HG03354 (cell line): ENCODE measurements around the gene FBXO21.

Experiments used
- ATAC-seq: cut with Tn5 transposase; IDR thresholded peaks from one replicate; pipeline ENCODE4 v1.9.1; 2021; ENCODE audit warnings: mild to moderate bottlenecking; ENCODE audit not compliant: unreplicated experiment, poor library complexity, severe bottlenecking

The FBXO21 gene

DNA sequence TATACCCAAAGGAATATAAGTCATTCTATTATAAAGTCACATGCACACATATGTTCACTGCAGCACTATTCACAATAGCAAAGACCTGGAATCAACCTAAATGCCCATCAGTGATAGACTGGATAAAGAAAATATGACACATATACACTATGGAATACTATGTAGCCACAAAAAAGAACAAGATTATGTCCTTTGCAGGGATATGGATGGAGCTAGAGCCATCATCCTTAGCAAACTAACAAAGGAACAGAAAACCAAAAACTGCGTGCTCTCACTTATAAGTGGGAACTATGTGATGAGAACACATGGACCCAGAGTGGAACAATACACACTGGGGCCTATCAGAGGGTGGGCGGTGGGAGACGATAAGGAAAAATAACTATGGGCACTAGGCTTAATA is 21.3 kb downstream of the FBXO21 start:
- no peak for ATAC-seq

DNA sequence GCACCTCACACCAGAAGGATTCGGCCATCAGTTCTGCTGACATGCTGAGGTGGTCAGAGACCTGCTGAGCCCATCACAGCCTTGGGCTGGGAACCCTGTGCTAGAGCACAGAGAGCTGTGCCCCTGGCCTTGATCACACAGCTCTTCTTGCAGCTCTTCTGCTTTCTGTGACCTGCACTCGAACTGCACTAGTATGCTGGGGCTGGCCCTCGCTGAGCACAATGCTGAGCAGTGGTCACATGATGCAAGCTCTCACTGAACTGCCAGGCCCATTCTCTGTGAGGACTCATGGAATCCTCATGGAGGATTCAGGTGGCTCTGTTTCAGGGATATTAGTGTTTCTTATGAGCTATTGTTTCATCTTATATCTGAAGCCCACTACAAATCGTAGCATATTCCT is 22.5 kb downstream of the FBXO21 start:
- ATAC-seq, result no peak

DNA sequence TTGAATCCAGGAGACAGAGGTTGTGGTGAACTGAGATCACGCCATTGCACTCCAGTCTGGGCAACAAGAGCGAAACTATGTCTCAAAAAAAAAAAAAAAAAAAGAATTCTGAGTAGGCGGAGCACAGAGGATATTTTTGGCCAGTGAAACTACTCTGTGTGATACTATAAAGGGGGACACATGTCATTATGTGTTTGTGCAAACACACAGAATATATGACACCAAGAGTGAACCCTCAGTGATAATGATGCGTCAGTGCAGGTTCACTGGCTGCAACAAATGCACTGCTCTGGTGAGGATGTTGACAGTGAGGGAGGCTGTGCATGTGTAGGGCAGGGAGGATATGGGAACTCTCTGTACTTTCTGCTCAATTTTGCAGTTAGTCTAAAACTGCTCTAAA is 24.2 kb downstream of the FBXO21 start:
- no peak for ATAC-seq

DNA sequence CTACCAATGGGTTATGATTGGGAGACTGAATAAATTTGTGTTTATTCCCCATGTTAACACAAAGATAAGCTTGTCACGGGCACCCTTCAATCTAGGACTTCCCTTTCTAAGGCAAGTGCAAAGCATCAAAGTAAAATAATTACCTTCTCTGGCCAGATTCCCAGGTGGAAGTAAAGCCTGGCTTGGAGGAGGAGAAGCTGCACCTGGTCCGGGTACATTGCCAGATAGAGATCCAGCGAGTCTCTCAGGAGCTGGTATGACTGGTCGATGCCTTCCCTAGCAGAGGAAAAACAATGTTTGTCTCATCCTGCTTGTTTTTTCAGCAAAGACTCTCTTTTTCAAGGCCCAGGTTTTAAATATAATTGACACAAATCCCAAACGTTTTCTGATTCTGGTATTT is 24.9 kb downstream of the FBXO21 start:
- ATAC-seq, result no peak

DNA sequence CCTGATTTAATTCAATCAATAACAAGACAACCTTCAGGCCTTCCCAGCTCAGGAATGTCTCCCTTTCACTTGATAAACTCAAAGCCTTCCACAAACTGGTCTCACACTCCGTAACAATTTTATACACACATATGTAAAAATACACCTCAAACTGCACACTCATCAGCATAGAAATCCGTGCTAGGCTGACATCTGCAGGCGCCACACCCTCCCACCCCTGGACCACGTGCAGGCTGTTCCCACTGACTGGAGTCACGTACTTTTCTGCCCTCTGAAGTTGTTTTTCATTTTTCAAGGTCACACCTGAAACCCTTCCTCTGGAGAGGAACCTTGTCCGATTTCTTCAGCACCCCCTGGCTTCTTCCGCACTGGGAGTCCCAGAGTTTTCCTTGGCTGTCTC is 27.6 kb downstream of the FBXO21 start:
- no peak for ATAC-seq

DNA sequence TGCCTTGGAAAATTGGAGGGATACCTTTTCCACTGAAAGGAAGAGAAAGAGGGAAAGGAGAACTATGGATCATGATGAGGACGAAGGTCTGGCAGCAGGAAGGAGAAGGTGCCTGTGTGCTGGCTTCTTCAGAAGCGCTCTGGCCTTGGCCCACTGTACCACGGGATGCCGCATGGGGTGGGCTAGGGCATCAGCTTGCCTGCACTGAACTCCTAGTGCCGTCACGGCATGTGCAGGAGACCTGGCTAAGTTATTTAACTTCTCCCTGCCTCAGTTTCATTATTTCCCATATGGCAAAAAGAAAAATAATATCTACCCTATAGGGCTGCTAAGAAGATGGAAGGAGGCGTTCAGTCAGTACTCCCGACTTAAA is 28.1 kb downstream of the FBXO21 start:
- no peak for ATAC-seq

DNA sequence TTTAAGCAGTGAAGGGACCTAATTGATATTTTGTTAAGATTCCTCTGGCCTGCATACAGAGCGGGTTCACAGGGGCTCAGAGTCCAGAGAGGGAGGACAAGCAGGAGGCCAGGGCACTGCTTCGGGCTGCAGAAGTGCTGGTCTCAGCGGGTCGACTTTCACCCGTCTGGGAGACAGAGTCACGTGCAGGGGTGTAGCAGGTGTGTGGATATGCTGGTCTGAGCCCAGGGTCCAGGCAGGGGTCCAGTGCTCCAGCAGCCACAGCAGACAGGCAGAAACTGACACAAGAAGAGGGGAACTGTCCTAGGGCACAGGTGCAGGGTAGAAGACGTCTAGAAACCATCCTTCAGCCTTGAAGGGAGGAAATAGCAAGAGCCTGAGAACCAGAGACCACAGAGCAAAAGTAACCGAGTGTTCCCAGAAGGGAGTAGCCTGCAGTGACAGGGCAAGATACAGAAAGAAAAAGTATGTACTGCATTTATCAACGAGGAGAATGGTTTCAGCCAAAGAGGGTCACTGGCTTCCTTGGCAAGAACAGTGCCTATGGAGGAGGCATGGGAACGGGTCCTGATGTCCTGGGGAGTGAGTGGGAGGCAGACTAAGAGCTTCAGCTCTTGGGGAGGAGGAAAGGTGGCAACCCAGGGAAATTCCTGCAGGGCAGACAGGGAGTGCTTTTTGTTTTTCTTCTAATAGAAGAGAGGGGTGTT is 28.7 kb downstream of the FBXO21 start:
- ATAC-seq, result no peak

DNA sequence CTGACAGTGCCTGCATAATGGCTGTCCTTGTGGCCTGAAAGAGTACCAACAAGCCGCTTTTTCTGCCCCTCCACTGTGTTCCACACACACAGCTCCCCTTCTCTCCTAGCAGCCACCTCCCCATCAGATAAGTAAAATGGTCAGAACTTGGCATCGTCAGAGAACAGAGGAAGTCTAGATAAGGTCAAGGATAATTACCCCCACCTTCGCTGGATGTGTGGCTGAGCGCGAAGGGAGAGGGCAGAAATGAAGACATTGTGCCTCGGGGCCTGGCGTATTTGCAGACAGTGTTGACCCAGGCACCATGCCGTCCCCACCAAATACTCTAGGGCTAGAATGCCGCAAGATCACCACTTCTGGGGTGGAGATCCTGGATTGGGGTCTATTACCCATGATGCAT is 30.6 kb downstream of the FBXO21 start:
- no peak for ATAC-seq

DNA sequence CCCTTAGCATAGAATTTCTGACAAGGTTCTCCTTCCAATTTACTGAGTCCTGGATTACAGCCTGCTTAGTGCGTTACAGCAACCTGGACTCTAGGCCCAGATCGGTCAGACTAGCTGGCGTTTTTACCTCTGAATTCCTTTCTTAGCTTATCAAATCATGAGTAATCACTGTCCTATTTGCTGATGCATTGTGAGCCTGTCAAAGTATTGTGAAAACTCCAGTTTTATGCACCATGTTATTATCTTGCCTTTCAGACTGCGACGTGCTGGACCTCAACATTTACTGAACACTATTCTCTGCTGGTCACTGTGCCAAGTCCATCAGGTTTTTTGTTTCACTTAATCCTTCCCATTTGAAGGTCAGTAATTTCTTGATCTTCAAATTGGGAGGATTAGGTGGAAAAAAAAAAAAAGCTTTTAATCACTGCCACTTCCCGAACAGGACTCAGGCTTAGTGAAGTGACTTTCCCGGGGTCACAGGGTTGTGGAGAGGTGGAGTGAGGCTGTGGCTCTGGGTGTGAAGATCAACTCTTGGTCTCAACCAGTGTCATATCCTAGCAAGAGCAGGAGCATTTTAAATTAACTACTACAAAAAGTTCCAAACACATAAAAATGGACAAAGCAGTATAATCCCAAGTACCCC is 31.2 kb downstream of the FBXO21 start:
- ATAC-seq, result no peak

DNA sequence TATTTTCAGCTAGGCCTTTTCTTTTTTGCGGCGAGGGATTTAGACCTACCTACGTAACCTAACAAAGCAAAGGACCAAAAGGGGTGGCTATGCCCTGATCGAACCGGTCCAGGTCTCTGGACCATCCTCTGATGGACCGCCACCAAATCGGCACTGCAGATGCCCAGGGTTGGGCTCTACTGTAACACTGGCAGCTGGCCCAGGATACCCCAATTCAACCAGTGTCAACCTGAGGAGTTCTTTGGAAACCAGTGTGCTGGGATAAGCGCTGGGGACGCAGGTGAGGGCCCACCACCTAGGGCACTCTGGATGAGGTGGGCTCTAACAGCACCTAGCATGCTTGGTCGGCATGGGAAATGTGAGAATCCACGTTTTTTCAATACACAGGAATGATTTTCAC is 32.2 kb downstream of the FBXO21 start:
- ATAC-seq, result no peak

DNA sequence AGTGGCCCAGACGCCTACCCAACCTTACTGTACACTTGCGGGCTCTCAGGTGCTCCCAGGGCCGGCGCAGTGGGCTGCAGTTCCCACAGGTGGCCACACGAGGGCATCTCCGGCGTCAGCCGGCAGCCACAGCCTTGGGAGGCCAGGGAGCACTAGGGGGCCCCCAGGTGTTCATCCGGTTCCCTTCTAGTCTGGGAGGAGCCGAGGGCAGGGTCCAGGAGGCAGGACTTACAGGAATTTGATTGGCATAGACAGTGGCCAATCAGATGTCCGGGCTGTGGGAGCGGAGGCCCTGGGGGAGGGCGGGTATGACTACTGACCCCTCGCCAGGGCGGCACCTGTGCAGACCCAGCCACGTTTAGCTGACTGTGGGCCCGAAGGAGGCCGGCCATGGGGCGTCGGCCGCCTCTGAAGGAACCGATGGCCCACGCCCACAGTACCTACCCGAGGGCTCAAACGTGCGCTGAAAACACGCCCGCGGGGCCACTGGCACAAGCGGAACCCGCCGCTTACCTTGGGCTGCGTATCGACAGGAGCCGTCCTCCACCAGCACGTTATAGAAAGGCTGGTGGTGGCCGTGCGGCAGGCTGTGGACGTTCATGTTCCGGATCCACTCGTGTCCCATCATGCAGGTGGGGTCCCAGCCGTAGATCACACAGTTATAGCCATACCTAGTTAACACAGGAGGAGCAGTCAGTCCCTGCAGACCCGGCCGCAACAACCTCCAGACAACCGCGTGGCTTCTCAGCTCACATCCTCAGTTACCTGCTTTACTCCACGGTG is 34.8 kb downstream of the FBXO21 start:
- ATAC-seq, result peak; percentile 76

DNA sequence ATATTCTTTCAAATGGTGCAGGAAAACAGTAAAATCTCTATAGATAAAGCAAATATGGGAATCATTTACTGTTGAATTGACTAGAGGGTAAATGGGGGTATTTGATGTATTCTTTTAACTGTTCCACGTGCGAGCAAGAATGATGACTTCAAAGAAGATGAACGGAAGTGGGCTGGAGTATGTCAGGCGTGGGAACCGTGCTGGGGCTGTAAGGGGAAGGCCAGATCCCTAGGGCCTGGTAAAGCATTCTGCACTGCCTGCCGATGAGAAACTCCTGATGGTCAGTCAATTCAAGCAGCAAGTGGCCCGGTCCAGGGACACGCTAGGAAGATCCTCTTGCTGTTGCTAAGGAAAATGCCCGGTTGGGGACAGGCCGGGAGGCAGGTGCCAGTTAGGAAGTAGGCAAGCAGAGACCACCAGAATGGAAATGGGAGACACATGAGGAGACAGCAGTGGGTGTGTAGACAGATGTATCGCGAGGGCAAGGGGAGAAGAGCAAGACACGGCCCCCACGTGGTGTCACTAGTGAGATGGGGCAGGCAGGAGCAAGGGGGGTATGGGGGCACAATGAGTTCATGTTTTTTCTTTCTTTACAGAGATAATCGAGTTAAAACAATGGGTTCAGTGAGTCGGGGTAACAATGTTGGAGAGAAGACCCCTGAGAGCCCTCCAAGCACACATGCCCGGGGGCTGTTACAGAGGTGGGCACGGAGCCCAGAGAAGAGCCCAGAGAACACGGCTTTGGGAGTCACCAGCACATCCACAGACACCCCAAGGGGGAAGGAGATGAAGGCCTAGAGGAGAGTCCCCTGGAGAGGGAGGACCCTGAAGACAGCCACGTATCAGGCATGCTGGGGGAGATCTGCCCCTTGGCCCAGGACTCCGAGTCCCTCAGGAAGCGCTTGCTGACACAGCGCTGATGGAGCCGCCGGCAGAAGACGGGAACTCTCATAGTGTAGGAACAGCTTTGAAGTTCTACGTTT is 37.2 kb downstream of the FBXO21 start:
- ATAC-seq, result no peak

DNA sequence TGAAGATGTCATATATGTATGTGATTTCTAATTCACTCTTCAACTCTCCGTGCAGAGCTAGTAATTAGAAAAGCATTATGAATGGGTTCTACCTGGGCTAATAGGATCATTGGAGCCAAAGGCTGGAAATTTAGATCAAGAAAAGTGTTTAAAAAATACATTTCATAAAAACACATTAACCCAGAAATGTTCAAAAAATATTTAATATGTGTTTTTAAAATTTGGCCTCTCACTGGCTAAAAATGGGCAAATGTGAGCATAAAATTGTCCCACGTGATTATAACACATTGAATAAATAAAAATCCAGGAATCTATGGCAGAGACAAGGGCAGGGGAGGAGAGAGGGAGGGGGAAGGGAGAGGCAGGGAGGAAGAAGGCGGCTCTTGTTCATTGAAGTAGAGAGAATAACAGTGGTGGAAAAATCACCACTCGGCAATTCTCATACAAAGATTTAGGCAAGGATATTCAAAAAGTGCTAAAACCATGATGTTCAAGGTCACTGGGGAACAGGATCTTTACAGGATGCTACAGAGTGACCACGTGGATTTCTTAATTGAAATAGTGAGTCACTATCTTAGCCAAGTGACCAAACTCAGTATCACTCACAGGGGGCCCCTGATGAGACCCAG is 38.8 kb downstream of the FBXO21 start:
- no peak for ATAC-seq

DNA sequence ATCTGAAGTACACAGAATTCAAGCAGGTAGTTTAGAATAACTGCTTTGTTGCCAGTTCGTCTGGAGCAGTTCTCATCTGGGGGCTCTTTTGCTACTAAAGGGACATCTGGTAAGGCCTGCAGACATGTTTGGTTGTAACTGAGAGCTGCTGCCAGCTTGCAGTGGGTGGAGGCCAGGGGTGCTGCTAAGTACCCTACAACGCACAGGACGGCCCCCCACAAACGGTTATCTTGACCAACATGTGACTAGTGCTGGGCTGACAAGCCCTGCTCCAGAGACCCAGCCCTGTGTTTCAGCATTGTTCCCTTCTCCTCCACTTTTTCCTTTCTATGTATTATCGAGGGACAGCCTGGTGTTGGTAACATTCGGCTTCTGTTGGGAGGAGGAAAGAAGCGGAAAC is 40.8 kb downstream of the FBXO21 start:
- ATAC-seq, result no peak

DNA sequence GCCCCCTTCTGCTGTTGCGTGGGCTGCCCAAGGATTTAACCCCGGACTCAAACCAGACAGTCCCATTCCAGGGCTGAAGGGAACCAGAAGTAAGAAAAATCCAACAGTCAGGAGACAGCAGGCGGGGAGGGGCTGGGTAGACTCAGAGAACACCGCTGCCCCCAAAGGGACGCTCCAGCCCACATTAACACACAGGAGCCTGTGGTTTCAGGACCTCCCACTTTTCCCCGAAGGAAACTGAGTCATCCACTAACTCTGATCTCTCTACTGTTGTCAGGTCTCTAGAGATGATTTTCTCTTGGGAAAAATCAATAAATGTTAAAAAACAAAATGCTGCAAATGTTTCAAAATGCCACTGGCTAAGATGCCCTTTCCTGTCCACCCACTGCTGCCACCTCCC is 41.6 kb downstream of the FBXO21 start:
- ATAC-seq, result no peak

DNA sequence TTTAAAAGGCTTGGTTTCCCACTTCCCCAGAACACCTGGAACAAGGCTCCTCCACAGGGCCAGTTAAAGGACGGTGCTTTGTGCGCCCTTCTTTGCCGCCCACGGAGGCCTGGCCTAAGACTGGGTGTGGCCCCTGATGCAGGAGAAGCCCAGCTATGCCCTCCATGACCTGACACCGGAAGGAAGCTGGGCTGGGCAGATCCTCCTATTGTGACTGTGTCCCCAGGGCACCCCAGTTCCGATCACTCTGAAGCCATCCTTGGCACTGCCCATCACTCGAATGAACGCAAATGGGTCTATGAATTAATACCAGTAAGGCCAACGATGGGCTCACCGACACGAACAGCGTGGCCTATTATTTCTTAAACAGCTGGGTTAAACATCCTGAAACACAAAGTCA is 42.6 kb downstream of the FBXO21 start:
- ATAC-seq, result no peak

DNA sequence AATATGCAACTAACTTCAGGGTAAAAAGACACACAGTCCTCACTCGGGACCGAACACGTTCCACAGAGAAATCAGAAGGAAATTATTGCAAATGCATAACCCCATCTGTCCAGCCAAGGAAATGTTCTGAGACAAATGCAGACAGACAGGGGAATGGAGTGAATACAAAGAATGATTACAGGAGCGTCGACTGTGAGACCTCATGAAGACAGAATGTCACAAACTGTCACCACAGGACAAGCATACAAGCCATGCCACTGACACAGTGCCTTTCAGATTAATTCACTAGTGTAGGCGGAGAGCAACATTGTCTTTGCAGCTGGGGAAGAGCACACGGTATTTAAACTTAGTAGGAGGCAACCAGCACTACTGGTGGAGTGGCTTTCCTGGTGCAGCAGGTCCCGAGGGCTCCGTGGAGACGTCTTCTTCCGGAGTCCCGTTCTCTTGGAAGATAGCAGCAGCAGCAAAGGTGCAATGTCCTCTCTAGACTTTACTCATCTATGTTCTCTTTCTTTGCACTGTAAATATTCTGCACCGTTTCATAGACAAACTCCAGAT is 44.6 kb downstream of the FBXO21 start:
- ATAC-seq, result no peak

DNA sequence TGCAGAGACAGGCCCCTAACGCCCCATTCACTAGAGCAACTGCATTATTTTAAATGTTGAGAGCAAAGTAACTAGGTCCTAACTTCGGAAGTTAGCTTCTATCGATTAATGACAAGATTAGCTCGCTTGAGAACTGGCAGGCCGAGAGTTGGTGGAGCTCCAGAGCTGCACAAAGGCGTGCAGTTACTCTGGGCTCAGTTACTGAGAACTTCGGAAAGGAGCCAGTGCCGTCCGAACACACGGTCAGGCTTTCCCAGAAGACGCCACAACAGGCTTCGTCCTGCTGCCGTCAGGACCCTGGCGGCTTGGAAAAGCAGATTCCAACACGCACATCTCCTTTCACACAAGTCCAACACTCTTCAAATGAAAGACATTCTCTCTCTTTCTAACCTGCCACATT is 45.7 kb downstream of the FBXO21 start:
- no peak for ATAC-seq

DNA sequence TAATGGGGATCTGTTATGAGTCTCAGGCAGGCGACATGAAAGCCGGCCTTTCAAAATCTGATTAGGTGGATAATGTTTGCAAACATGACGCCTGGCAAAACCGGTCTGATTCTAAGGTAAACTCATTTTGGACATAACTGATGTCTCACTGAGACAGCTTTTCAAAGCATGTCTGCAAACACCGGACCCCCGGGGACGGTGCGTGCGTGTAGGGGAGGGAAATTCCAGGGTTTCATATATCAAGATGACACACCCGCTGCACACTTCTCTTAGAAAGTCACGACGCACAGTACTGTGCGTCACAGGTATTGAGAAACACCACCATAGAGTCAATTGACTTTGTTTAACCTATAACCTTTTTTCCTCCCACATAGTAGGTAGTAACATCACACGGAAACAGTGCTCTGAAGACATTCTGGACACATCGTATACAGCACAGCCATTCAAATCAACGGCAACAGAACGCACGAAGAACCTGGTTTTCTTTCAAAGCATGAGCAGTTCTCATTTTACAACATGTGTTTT is 47.2 kb downstream of the FBXO21 start:
- ATAC-seq, result no peak
